MCF 10A (cell line): ENCODE measurements around the gene ERAP2. TPM values are rescaled to one million over a fixed set of nuclear protein-coding genes. Genes with fewer than 3 reads are reported as not detected.

Experiments
- BruUV-seq: library from RNA; stranded (reverse); fragments of 400-500 nt; replicated peaks from 2 replicates; lab custom pipeline; 2021; lab: Mats Ljungman, UMichigan
- CTCF ChIA-PET: fragments of 300-600 bp; sonication (Branson Sonifier 250); formaldehyde crosslinking; extraction: SDS; loops from one replicate; lab custom pipeline; 2021; ENCODE audit warnings: antibody characterized with exemption, inconsistent platforms; lab: Yijun Ruan, JAX
- POLR2A ChIA-PET: fragments of 300-600, 350-650 bp; sonication (Branson Sonifier 250); formaldehyde crosslinking; extraction: SDS; loops from one replicate; lab custom pipeline; 2020; ENCODE audit warnings: antibody characterized with exemption, inconsistent platforms; lab: Yijun Ruan, JAX
- DNase-seq: peaks from one replicate; pipeline ENCODE4 v3.0.0-alpha.2; 2018; ENCODE audit not compliant: unreplicated experiment
- H3K27ac Mint-ChIP-seq: one replicate; pipeline ENCODE4 v1.8.0; 2022; ENCODE audit warnings: mild to moderate bottlenecking, low read depth, mixed read lengths; ENCODE audit not compliant: unreplicated experiment
- H3K27me3 Mint-ChIP-seq: one replicate; pipeline ENCODE4 v1.8.0; 2022; ENCODE audit warnings: mixed read lengths; ENCODE audit not compliant: insufficient read depth, unreplicated experiment
- H3K36me3 Mint-ChIP-seq: one replicate; pipeline ENCODE4 v1.8.0; 2022; ENCODE audit warnings: mild to moderate bottlenecking, moderate library complexity, mixed read lengths; ENCODE audit not compliant: insufficient read depth, unreplicated experiment
- H3K4me1 Mint-ChIP-seq: one replicate; pipeline ENCODE4 v1.8.0; 2022; ENCODE audit warnings: mixed read lengths; ENCODE audit not compliant: insufficient read depth, unreplicated experiment
- H3K4me3 Mint-ChIP-seq: one replicate; pipeline ENCODE4 v1.8.0; 2022; ENCODE audit warnings: mild to moderate bottlenecking, moderate library complexity, mixed read lengths; ENCODE audit not compliant: unreplicated experiment
- H3K9me3 Mint-ChIP-seq: one replicate; pipeline ENCODE4 v1.8.0; 2022; ENCODE audit warnings: mixed read lengths; ENCODE audit not compliant: unreplicated experiment
- CTCF ChIP-seq: fragments of 200-600 bp; IDR thresholded peaks from one replicate; pipeline ENCODE4 v1.8.0; 2022; ENCODE audit warnings: antibody characterized with exemption, mild to moderate bottlenecking; ENCODE audit not compliant: unreplicated experiment
- intact Hi-C: fragments of 100-400 bp; cut with micrococcal nuclease; formaldehyde crosslinking; loops from 2 replicates; pipeline ENCODE4 v1.14.1; 2022
- total RNA-seq: library from RNA; stranded (reverse); gene quantifications from 2 replicates; pipeline ENCODE4 v1.2.3, GENCODE V29; 2022

ERAP2 gene
- total RNA-seq, 1 experiment from 2014 or later, result 2.5 TPM

- intact Hi-C loops, result no loop called here
- ChIA-PET POLR2A (interaction anchor here (1.5 to 2.4 kb wide), 2 partner anchors 56 to 124 kb away, joined by 3 to 13 read pairs; partner anchors contain the start of genes ERAP1 and ERAP2), CTCF (interaction anchor here (0.6 to 1.5 kb wide), 3 partner anchors 60 to 1394 kb away, joined by 3 to 8 read pairs (median 3); no protein-coding TSS in a partner anchor)
- no peak for DNase-seq
- no peak for TF ChIP-seq CTCF
- Mint-ChIP-seq H3K4me1 (peaks cover 12% of the 10 kb centered on the region), H3K36me3 (no peaks in the 10 kb centered on the region), H3K9me3 (no peaks in the 10 kb centered on the region), H3K27ac (no peak overlapping the region), H3K4me3 (no peak overlapping the region), H3K27me3 (no peaks in the 10 kb centered on the region)
- BruUV-seq, result no TSS peak
Measured at GRCh38 chr5:96932026-96932425, 55.7 kb downstream of the ERAP2 start.

- DNase-seq, result no peak
- Mint-ChIP-seq H3K27me3 (no peaks in the 10 kb centered on the region), H3K9me3 (no peaks in the 10 kb centered on the region), H3K36me3 (no peaks in the 10 kb centered on the region), H3K27ac (peak overlapping the region; percentile 82), H3K4me3 (peak overlapping the region; percentile 96), H3K4me1 (peaks cover 23% of the 10 kb centered on the region)
- POLR2A ChIA-PET, result interaction anchor here (0.6 to 2.4 kb wide), 9 partner anchors 12 to 272 kb away, joined by 3 to 25 read pairs (median 4); partner anchors contain the start of genes CAST, ERAP1 and ERAP2
- intact Hi-C loops, result no loop called here
- BruUV-seq, result TSS peak; percentile 59
- TF ChIP-seq CTCF, result no peak
- CTCF ChIA-PET, result interaction anchor here (0.6 to 1.5 kb wide), 6 partner anchors 27 to 229 kb away, joined by 3 to 6 read pairs (median 4); partner anchors contain the start of gene LIX1
Measured at GRCh38 chr5:96933764-96934707, 57.7 kb downstream of the ERAP2 start.

GRCh38 chr5:96934708-96935558 lies 58.6 kb downstream of the ERAP2 start:
- CTCF ChIA-PET, result no interaction called here

More at GRCh38 chr5:96934708-96935558, 58.6 kb downstream of the ERAP2 start:
- Mint-ChIP-seq H3K27me3 (no peaks in the 10 kb centered on the region), H3K27ac (peak overlapping the region; percentile 82), H3K4me3 (peak overlapping the region; percentile 96), H3K4me1 (peaks cover 23% of the 10 kb centered on the region), H3K9me3 (no peaks in the 10 kb centered on the region), H3K36me3 (no peaks in the 10 kb centered on the region)
- POLR2A ChIA-PET, result interaction anchor here (1.0 to 1.8 kb wide), 4 partner anchors 11 to 127 kb away, joined by 5 to 30 read pairs (median 12); partner anchors contain the start of genes ERAP1 and ERAP2
- DNase-seq, result peak; percentile 96
- BruUV-seq, result no TSS peak
- TF ChIP-seq CTCF, result no peak
- intact Hi-C loops, result loop anchor here (1.0 to 5.0 kb wide), 4 partner anchors 59 to 323 kb away; partner anchors contain the start of gene ERAP2
